SJCRH30 (cell line): ENCODE results near the gene EIF2AK3. TPM values are rescaled to one million over a fixed set of nuclear protein-coding genes. Genes with fewer than 3 reads are reported as not detected.
"Not testable (repeated sequence)": the region's sequence is repeated elsewhere in the genome, so short reads cannot be mapped to it uniquely, and the experiment has no call there.

ENCODE experiments used
- DNase-seq, 2 experiments: peaks; one replicate each; pipeline ENCODE4 v3.0.0-alpha.2; 2015 to 2020
- H3K27ac ChIP-seq: fragments of 250-450 bp; sonication (Bioruptor Pico); 2 replicates; pipeline ENCODE4 v1.5.1; 2020; ENCODE audit warnings: mild to moderate bottlenecking, moderate library complexity
- H3K27me3 ChIP-seq: fragments of 250-450 bp; sonication (Bioruptor Pico); 2 replicates; pipeline ENCODE4 v1.5.1; 2020; ENCODE audit warnings: mild to moderate bottlenecking, moderate library complexity
- H3K36me3 ChIP-seq: fragments of 250-450 bp; sonication (Bioruptor Pico); 2 replicates; pipeline ENCODE4 v1.5.1; 2020; ENCODE audit warnings: mild to moderate bottlenecking, moderate library complexity
- H3K4me1 ChIP-seq: fragments of 250-450 bp; sonication (Bioruptor Pico); 2 replicates; pipeline ENCODE4 v1.5.1; 2020; ENCODE audit warnings: mild to moderate bottlenecking, moderate library complexity
- H3K4me3 ChIP-seq: fragments of 250-450 bp; sonication (Bioruptor Pico); 2 replicates; pipeline ENCODE4 v1.5.1; 2020; ENCODE audit warnings: mild to moderate bottlenecking, moderate library complexity
- H3K9me3 ChIP-seq: fragments of 250-450 bp; sonication (Bioruptor Pico); replicated peaks from 2 replicates; pipeline ENCODE4 v1.5.1; 2020; ENCODE audit warnings: mild to moderate bottlenecking, moderate library complexity
- total RNA-seq: library from RNA; depleted of rRNA; stranded (reverse); fragments of >200 nt; shearing (Covaris generic); gene quantifications from 2 replicates; pipeline ENCODE4 v1.2.3, GENCODE V29; 2014

The EIF2AK3 gene
- total RNA-seq, 1 experiment from 2014 or later = 20.8 TPM

- H3K27me3 ChIP-seq, H3K36me3 ChIP-seq, H3K4me1 ChIP-seq, DNase-seq, H3K4me3 ChIP-seq, H3K27ac ChIP-seq, H3K9me3 ChIP-seq: not testable (repeated sequence)
Measured at GRCh38 chr2:88623831-88624465, 3.3 kb downstream of the EIF2AK3 start.

- Histone ChIP-seq H3K4me3 (no peak overlapping the region), H3K4me1 (no peaks in the 10 kb centered on the region), H3K9me3 (no peaks in the 10 kb centered on the region), H3K27ac (no peak overlapping the region), H3K36me3 (no peaks in the 10 kb centered on the region), H3K27me3 (no peaks in the 10 kb centered on the region)
- DNase-seq = no peak
Measured at GRCh38 chr2:88622307-88622706, 5.0 kb downstream of the EIF2AK3 start.

- DNase-seq = no peak
- no peak overlapping the region for H3K4me3 ChIP-seq
- no peaks in the 10 kb centered on the region for H3K9me3 ChIP-seq
- no peaks in the 10 kb centered on the region for H3K4me1 ChIP-seq
- H3K27ac ChIP-seq = no peak overlapping the region
- no peaks in the 10 kb centered on the region for H3K36me3 ChIP-seq
- H3K27me3 ChIP-seq = no peaks in the 10 kb centered on the region
Measured at GRCh38 chr2:88621432-88621831, 5.8 kb downstream of the EIF2AK3 start.

GRCh38 chr2:88620015-88620414, 7.2 kb downstream of the EIF2AK3 start:
- Histone ChIP-seq H3K36me3 (no peaks in the 10 kb centered on the region), H3K9me3 (no peaks in the 10 kb centered on the region), H3K4me1 (peaks cover 1% of the 10 kb centered on the region; the same call in 1 of the 2 replicates), H3K27ac (no peak overlapping the region), H3K27me3 (no peaks in the 10 kb centered on the region), H3K4me3 (no peak overlapping the region)
- DNase-seq = no peak

GRCh38 chr2:88615822-88616221, 11.4 kb downstream of the EIF2AK3 start:
- no peak for DNase-seq
- Histone ChIP-seq H3K36me3 (0 out of 2 replicates have a peak, but pooled peaks cover 4% of the 10 kb centered on the region), H3K4me1 (peaks cover 20% of the 10 kb centered on the region), H3K4me3 (no peak overlapping the region), H3K27ac (no peak overlapping the region), H3K9me3 (no peaks in the 10 kb centered on the region), H3K27me3 (no peaks in the 10 kb centered on the region)

GRCh38 chr2:88614497-88615157, 12.6 kb downstream of the EIF2AK3 start:
- H3K27me3 ChIP-seq = no peaks in the 10 kb centered on the region
- peak overlapping the region; percentile 21; the same call in 1 of the 2 replicates for H3K27ac ChIP-seq
- no peak overlapping the region for H3K4me3 ChIP-seq
- H3K4me1 ChIP-seq = peaks cover 20% of the 10 kb centered on the region
- peak; percentile 22 to 46 for DNase-seq
- 0 out of 2 replicates have a peak, but pooled peaks cover 4% of the 10 kb centered on the region for H3K36me3 ChIP-seq
- H3K9me3 ChIP-seq = no peaks in the 10 kb centered on the region

- no peaks in the 10 kb centered on the region for H3K9me3 ChIP-seq
- H3K36me3 ChIP-seq = 0 out of 2 replicates have a peak, but pooled peaks cover 4% of the 10 kb centered on the region
- peaks cover 20% of the 10 kb centered on the region for H3K4me1 ChIP-seq
- no peaks in the 10 kb centered on the region for H3K27me3 ChIP-seq
- peak overlapping the region; percentile 21; the same call in 1 of the 2 replicates for H3K27ac ChIP-seq
- DNase-seq = no peak
- H3K4me3 ChIP-seq = no peak overlapping the region
Measured at GRCh38 chr2:88613921-88614320, 13.3 kb downstream of the EIF2AK3 start.

GRCh38 chr2:88608184-88608583, 19.1 kb downstream of the EIF2AK3 start:
- no peak overlapping the region for H3K4me3 ChIP-seq
- peaks cover 8% of the 10 kb centered on the region for H3K4me1 ChIP-seq
- no peaks in the 10 kb centered on the region for H3K9me3 ChIP-seq
- no peak overlapping the region for H3K27ac ChIP-seq
- 0 out of 2 replicates have a peak, but pooled peaks cover 4% of the 10 kb centered on the region for H3K36me3 ChIP-seq
- no peak for DNase-seq
- no peaks in the 10 kb centered on the region for H3K27me3 ChIP-seq

- H3K4me1 ChIP-seq = peaks cover 8% of the 10 kb centered on the region
- H3K4me3 ChIP-seq = no peak overlapping the region
- H3K9me3 ChIP-seq = no peaks in the 10 kb centered on the region
- no peak for DNase-seq
- 0 out of 2 replicates have a peak, but pooled peaks cover 4% of the 10 kb centered on the region for H3K36me3 ChIP-seq
- no peak overlapping the region for H3K27ac ChIP-seq
- no peaks in the 10 kb centered on the region for H3K27me3 ChIP-seq
Measured at GRCh38 chr2:88607416-88607815, 19.8 kb downstream of the EIF2AK3 start.

- H3K27me3 ChIP-seq = no peaks in the 10 kb centered on the region
- no peaks in the 10 kb centered on the region for H3K36me3 ChIP-seq
- peak in 1 of 2 experiments; percentile 28 for DNase-seq
- no peak overlapping the region for H3K4me3 ChIP-seq
- H3K9me3 ChIP-seq = no peaks in the 10 kb centered on the region
- peaks cover 14% of the 10 kb centered on the region for H3K4me1 ChIP-seq
- H3K27ac ChIP-seq = no peak overlapping the region
Measured at GRCh38 chr2:88606371-88607030, 20.8 kb downstream of the EIF2AK3 start.

GRCh38 chr2:88603146-88603545, 24.1 kb downstream of the EIF2AK3 start:
- Histone ChIP-seq H3K9me3 (no peaks in the 10 kb centered on the region), H3K4me1 (peaks cover 35% of the 10 kb centered on the region), H3K36me3 (no peaks in the 10 kb centered on the region), H3K27me3 (no peaks in the 10 kb centered on the region), H3K4me3 (no peak overlapping the region), H3K27ac (no peak overlapping the region)
- DNase-seq = no peak

GRCh38 chr2:88602022-88602421, 25.2 kb downstream of the EIF2AK3 start:
- H3K27me3 ChIP-seq = no peaks in the 10 kb centered on the region
- no peaks in the 10 kb centered on the region for H3K36me3 ChIP-seq
- no peaks in the 10 kb centered on the region for H3K9me3 ChIP-seq
- no peak overlapping the region for H3K27ac ChIP-seq
- peaks cover 35% of the 10 kb centered on the region for H3K4me1 ChIP-seq
- no peak overlapping the region for H3K4me3 ChIP-seq
- DNase-seq = no peak

GRCh38 chr2:88601286-88601685, 26.0 kb downstream of the EIF2AK3 start:
- DNase-seq = peak; percentile 57 to 81
- Histone ChIP-seq H3K27me3 (no peaks in the 10 kb centered on the region), H3K27ac (peak overlapping the region; percentile 89), H3K36me3 (no peaks in the 10 kb centered on the region), H3K4me3 (no peak overlapping the region), H3K4me1 (peaks cover 27% of the 10 kb centered on the region), H3K9me3 (no peaks in the 10 kb centered on the region)

GRCh38 chr2:88600038-88600465, 27.2 kb downstream of the EIF2AK3 start:
- peaks cover 27% of the 10 kb centered on the region for H3K4me1 ChIP-seq

GRCh38 chr2:88599527-88599926, 27.7 kb downstream of the EIF2AK3 start:
- H3K4me1 ChIP-seq = peaks cover 27% of the 10 kb centered on the region
- no peak overlapping the region for H3K4me3 ChIP-seq
- H3K27ac ChIP-seq = peak overlapping the region; percentile 89
- H3K27me3 ChIP-seq = no peaks in the 10 kb centered on the region
- peak in 1 of 2 experiments; percentile 31 for DNase-seq
- no peaks in the 10 kb centered on the region; the same call in 1 of the 2 replicates for H3K9me3 ChIP-seq
- H3K36me3 ChIP-seq = no peaks in the 10 kb centered on the region

More at GRCh38 chr2:88600038-88600465, 27.2 kb downstream of the EIF2AK3 start:
- no peaks in the 10 kb centered on the region; the same call in 1 of the 2 replicates for H3K9me3 ChIP-seq
- peak; percentile 84 to 94 for DNase-seq
- peak overlapping the region; percentile 89 for H3K27ac ChIP-seq
- no peaks in the 10 kb centered on the region for H3K36me3 ChIP-seq
- H3K4me3 ChIP-seq = peak overlapping the region; percentile 13; the same call in 1 of the 2 replicates
- no peaks in the 10 kb centered on the region for H3K27me3 ChIP-seq
